Raji (cell line): ENCODE results near the gene MDH2.

Source experiments
- POLR2A ChIP-seq: IDR thresholded peaks from 2 replicates; pipeline ENCODE4 v1.6.1; 2011; ENCODE audit warnings: low read depth, low read length, control low read depth; ENCODE audit not compliant: insufficient read depth

MDH2 gene

GRCh38 chr7:76037310-76037709 is 10.6 kb upstream of the MDH2 start:
- no peak for TF ChIP-seq POLR2A

- no peak for TF ChIP-seq POLR2A
Observed at GRCh38 chr7:76040126-76040525, 7.8 kb upstream of the MDH2 start.

- TF ChIP-seq POLR2A = no peak
Observed at GRCh38 chr7:76044375-76044865, 3.5 kb upstream of the MDH2 start.

GRCh38 chr7:76047305-76047810 is 548 bp upstream of the MDH2 start:
- no peak for TF ChIP-seq POLR2A

GRCh38 chr7:76048668-76048988 is 722 bp downstream of the MDH2 start:
- no peak; the same call in 1 of the 2 replicates for TF ChIP-seq POLR2A

GRCh38 chr7:76049295-76049694 is 1.4 kb downstream of the MDH2 start:
- no peak for TF ChIP-seq POLR2A

GRCh38 chr7:76050545-76050944 is 2.6 kb downstream of the MDH2 start:
- TF ChIP-seq POLR2A = no peak

GRCh38 chr7:76051840-76052239 is 3.9 kb downstream of the MDH2 start:
- TF ChIP-seq POLR2A = no peak

- TF ChIP-seq POLR2A = no peak
Observed at GRCh38 chr7:76053461-76053860, 5.6 kb downstream of the MDH2 start.

- TF ChIP-seq POLR2A = no peak
Observed at GRCh38 chr7:76054123-76055120, 6.5 kb downstream of the MDH2 start.

GRCh38 chr7:76056241-76056640 is 8.3 kb downstream of the MDH2 start:
- TF ChIP-seq POLR2A = no peak

- no peak for TF ChIP-seq POLR2A
Observed at GRCh38 chr7:76057103-76057812, 9.4 kb downstream of the MDH2 start.

GRCh38 chr7:76057813-76058145 is 9.9 kb downstream of the MDH2 start:
- no peak for TF ChIP-seq POLR2A

GRCh38 chr7:76060842-76061241 is 12.9 kb downstream of the MDH2 start:
- no peak for TF ChIP-seq POLR2A

- TF ChIP-seq POLR2A = no peak
Observed at GRCh38 chr7:76062254-76062653, 14.3 kb downstream of the MDH2 start.

GRCh38 chr7:76063114-76063513 is 15.2 kb downstream of the MDH2 start:
- no peak for TF ChIP-seq POLR2A
